Measurements from ENCODE around the gene FSCN2. TPM values are rescaled to one million over a fixed set of nuclear protein-coding genes. Genes with fewer than 3 reads are reported as not detected.

The FSCN2 gene
- polyA plus RNA-seq, 1 of the 3 experiments (the other 2 are of a cell fraction) = 2.1 TPM

DNA sequence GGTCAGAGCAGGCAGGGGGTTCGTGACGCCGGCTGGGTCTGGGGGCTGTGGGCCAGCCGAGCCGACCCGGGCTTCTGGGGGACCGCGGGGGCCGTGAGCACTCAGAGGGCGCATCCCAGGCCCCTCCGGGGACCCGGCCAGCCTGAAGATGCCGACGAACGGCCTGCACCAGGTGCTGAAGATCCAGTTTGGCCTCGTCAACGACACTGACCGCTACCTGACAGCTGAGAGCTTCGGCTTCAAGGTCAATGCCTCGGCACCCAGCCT is 140 bp downstream of the FSCN2 start:
- Histone ChIP-seq H3F3A (replicated peaks; ENCODE audit: insufficient read depth) (peaks cover 9% of the 10 kb centered on the region), H2AFZ (ENCODE audit: low read depth) (no peak overlapping the region), H3K4me1 (ENCODE audit: control insufficient read depth in 1 of 2, insufficient read depth in 2 of 2, low read depth in 1 of 2, low read length in 1 of 2) (peaks cover 0 to 12% of the 10 kb centered on the region in 2 experiments; a peak in 1 of 4 replicates), H3K4me2 (no peak overlapping the region), H3K4me3 (ENCODE audit: low read depth in 2 of 2, low read length in 1 of 2) (no peak overlapping the region), H3K79me2 (ENCODE audit: insufficient read depth) (no peaks in the 10 kb centered on the region), H3K36me3 (replicated peaks in 1 of 2; ENCODE audit: control insufficient read depth in 1 of 2, insufficient read depth in 2 of 2, low read length in 1 of 2) (no peaks in the 10 kb centered on the region), H3K9ac (no peak overlapping the region), H3K9me3 (no peaks in the 10 kb centered on the region), H3K27ac (ENCODE audit: low read depth in 2 of 2, low read length in 1 of 2) (no peak overlapping the region), H3K27me3 (ENCODE audit: insufficient read depth) (no peaks in the 10 kb centered on the region), H4K20me1 (ENCODE audit: insufficient read depth) (peaks cover 5% of the 10 kb centered on the region; the same call in 1 of the 2 replicates), H3K9me2 (no peaks in the 10 kb centered on the region)
- TF ChIP-seq, protein P1, sequence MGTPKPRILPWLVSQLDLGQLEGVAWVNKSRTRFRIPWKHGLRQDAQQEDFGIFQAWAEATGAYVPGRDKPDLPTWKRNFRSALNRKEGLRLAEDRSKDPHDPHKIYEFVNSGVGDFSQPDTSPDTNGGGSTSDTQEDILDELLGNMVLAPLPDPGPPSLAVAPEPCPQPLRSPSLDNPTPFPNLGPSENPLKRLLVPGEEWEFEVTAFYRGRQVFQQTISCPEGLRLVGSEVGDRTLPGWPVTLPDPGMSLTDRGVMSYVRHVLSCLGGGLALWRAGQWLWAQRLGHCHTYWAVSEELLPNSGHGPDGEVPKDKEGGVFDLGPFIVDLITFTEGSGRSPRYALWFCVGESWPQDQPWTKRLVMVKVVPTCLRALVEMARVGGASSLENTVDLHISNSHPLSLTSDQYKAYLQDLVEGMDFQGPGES (IDR thresholded peaks at IDR 0.05; ENCODE audit: low read depth, low read length) = no peak
- TF ChIP-seq, protein P2, sequence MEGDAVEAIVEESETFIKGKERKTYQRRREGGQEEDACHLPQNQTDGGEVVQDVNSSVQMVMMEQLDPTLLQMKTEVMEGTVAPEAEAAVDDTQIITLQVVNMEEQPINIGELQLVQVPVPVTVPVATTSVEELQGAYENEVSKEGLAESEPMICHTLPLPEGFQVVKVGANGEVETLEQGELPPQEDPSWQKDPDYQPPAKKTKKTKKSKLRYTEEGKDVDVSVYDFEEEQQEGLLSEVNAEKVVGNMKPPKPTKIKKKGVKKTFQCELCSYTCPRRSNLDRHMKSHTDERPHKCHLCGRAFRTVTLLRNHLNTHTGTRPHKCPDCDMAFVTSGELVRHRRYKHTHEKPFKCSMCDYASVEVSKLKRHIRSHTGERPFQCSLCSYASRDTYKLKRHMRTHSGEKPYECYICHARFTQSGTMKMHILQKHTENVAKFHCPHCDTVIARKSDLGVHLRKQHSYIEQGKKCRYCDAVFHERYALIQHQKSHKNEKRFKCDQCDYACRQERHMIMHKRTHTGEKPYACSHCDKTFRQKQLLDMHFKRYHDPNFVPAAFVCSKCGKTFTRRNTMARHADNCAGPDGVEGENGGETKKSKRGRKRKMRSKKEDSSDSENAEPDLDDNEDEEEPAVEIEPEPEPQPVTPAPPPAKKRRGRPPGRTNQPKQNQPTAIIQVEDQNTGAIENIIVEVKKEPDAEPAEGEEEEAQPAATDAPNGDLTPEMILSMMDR (IDR thresholded peaks at IDR 0.05) = no peak
- TF ChIP-seq GATA2 (CRISPR knock-in tag; IDR thresholded peaks at IDR 0.05) = no peak
- no peak for TF ChIP-seq NFIC (IDR thresholded peaks at IDR 0.05; ENCODE audit: borderline replicate concordance)
- TF ChIP-seq, protein P3, sequence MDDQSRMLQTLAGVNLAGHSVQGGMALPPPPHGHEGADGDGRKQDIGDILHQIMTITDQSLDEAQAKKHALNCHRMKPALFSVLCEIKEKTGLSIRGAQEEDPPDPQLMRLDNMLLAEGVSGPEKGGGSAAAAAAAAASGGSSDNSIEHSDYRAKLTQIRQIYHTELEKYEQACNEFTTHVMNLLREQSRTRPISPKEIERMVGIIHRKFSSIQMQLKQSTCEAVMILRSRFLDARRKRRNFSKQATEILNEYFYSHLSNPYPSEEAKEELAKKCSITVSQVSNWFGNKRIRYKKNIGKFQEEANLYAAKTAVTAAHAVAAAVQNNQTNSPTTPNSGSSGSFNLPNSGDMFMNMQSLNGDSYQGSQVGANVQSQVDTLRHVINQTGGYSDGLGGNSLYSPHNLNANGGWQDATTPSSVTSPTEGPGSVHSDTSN (IDR thresholded peaks at IDR 0.05) = no peak
- WGBS (ENCODE audit: low lambda C conversion rate) = 67% methylated on average over 5 of the region's 20 CpGs
- CTCF ChIA-PET = interaction anchor here (1.2 to 1.7 kb wide), 2 partner anchors 9 to 19 kb away, joined by 3 read pairs; no protein-coding TSS in a partner anchor
- POLR2A ChIA-PET = interaction anchor here (1.3 to 1.7 kb wide), 2 partner anchors 10 to 16 kb away, joined by 3 to 4 read pairs; no protein-coding TSS in a partner anchor
- no peak for DNase-seq

DNA sequence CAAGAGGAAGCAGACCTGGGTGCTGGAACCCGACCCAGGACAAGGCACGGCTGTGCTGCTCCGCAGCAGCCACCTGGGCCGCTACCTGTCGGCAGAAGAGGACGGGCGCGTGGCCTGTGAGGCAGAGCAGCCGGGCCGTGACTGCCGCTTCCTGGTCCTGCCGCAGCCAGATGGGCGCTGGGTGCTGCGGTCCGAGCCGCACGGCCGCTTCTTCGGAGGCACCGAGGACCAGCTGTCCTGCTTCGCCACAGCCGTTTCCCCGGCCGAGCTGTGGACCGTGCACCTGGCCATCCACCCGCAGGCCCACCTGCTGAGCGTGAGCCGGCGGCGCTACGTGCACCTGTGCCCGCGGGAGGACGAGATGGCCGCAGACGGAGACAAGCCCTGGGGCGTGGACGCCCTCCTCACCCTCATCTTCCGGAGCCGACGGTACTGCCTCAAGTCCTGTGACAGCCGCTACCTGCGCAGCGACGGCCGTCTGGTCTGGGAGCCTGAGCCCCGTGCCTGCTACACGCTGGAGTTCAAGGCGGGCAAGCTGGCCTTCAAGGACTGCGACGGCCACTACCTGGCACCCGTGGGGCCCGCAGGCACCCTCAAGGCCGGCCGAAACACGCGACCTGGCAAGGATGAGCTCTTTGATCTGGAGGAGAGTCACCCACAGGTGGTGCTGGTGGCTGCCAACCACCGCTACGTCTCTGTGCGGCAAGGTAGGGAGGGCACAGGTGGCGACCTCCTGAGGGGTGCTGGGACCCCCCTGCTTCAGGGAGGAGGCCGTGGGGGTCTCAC is 667 bp downstream of the FSCN2 start:
- H3K36me3 ChIP-seq (replicated peaks in 1 of 2; ENCODE audit: control insufficient read depth in 1 of 2, insufficient read depth in 2 of 2, low read length in 1 of 2) = no peaks in the 10 kb centered on the region

More for the DNA sequence above, 667 bp downstream of the FSCN2 start:
- no peaks in the 10 kb centered on the region for H3K9me2 ChIP-seq
- peaks cover 0 to 11% of the 10 kb centered on the region in 2 experiments; a peak in 1 of 4 replicates for H3K4me1 ChIP-seq (ENCODE audit: control insufficient read depth in 1 of 2, insufficient read depth in 2 of 2, low read depth in 1 of 2, low read length in 1 of 2)
- peak; percentile 75 for DNase-seq
- ChIA-PET POLR2A (interaction anchor here (1.0 to 1.7 kb wide), 3 partner anchors 11 to 17 kb away, joined by 3 to 4 read pairs (median 3); no protein-coding TSS in a partner anchor), CTCF (interaction anchor here (0.9 to 1.7 kb wide), 4 partner anchors 9 to 276 kb away, joined by 3 to 5 read pairs (median 3); no protein-coding TSS in a partner anchor)
- WGBS (ENCODE audit: low lambda C conversion rate) = 27% methylated on average over 31 of the region's 62 CpGs
- peaks cover under 1% of the 10 kb centered on the region; the same call in 1 of the 2 replicates for H4K20me1 ChIP-seq (ENCODE audit: insufficient read depth)
- no peaks in the 10 kb centered on the region for H3K79me2 ChIP-seq (ENCODE audit: insufficient read depth)
- H3K4me3 ChIP-seq (ENCODE audit: low read depth in 2 of 2, low read length in 1 of 2) = no peak overlapping the region
- H3K4me2 ChIP-seq = no peak overlapping the region
- H3K9me3 ChIP-seq = no peaks in the 10 kb centered on the region
- peaks cover 15% of the 10 kb centered on the region for H3F3A ChIP-seq (replicated peaks; ENCODE audit: insufficient read depth)
- TF ChIP-seq ELF1 (IDR thresholded peaks at IDR 0.05) (no peak), SIN3A (IDR thresholded peaks at IDR 0.05; ENCODE audit: borderline replicate concordance, low read depth, low read length) (no peak), MXI1 (IDR thresholded peaks at IDR 0.05; ENCODE audit: low read depth, low read length) (no peak), NRF1 (IDR thresholded peaks at IDR 0.05; ENCODE audit: low read depth, low read length) (no peak), TAF1 (IDR thresholded peaks at IDR 0.05; ENCODE audit: borderline replicate concordance, low read depth, low read length) (no peak), EP300 (IDR thresholded peaks at IDR 0.05; ENCODE audit: borderline replicate concordance in 1 of 2, low read depth in 1 of 2, low read length in 1 of 2) (no peak), JUND (IDR thresholded peaks at IDR 0.05) (no peak), MEF2A (IDR thresholded peaks at IDR 0.05; ENCODE audit: borderline replicate concordance, low read depth) (no peak), TEAD4 (IDR thresholded peaks at IDR 0.05; ENCODE audit: borderline replicate concordance, insufficient read depth) (no peak), FOXJ3 (CRISPR knock-in tag; IDR thresholded peaks at IDR 0.05) (no peak)
- TF ChIP-seq, protein P4, sequence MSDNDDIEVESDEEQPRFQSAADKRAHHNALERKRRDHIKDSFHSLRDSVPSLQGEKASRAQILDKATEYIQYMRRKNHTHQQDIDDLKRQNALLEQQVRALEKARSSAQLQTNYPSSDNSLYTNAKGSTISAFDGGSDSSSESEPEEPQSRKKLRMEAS (IDR thresholded peaks at IDR 0.05; ENCODE audit: low read depth) = no peak
- no peak overlapping the region for H2AFZ ChIP-seq (ENCODE audit: low read depth)
- no peaks in the 10 kb centered on the region for H3K27me3 ChIP-seq (ENCODE audit: insufficient read depth)
- H3K9ac ChIP-seq = no peak overlapping the region
- H3K27ac ChIP-seq (ENCODE audit: low read depth in 2 of 2, low read length in 1 of 2) = no peak overlapping the region

All from SK-N-SH (cell line).